CD4-positive, alpha-beta T cell treated with Interleukin-15 for 1 hour (primary cell): Measurements from ENCODE around the gene LKAAEAR1.
A peak's percentile ranks its signal among the peaks of the same experiment; 100 is the strongest.

Experiments
- DNase-seq: peaks from one replicate; pipeline ENCODE4 v3.0.0-alpha.2; 2020

The LKAAEAR1 gene

GRCh38 chr20:64077541-64077875, 6.7 kb downstream of the LKAAEAR1 start:
- DNase-seq: no peak

- peak; percentile 60 for DNase-seq
Measured at GRCh38 chr20:64077094-64077493, 7.1 kb downstream of the LKAAEAR1 start.

- no peak for DNase-seq
Measured at GRCh38 chr20:64076061-64076997, 7.9 kb downstream of the LKAAEAR1 start.

GRCh38 chr20:64075556-64075955, 8.6 kb downstream of the LKAAEAR1 start:
- DNase-seq: no peak

- DNase-seq: no peak
Measured at GRCh38 chr20:64074963-64075362, 9.2 kb downstream of the LKAAEAR1 start.

- DNase-seq: no peak
Measured at GRCh38 chr20:64074184-64074789, 9.9 kb downstream of the LKAAEAR1 start.

GRCh38 chr20:64073476-64074183, 10.6 kb downstream of the LKAAEAR1 start:
- DNase-seq: no peak

- no peak for DNase-seq
Measured at GRCh38 chr20:64072498-64073063, 11.6 kb downstream of the LKAAEAR1 start.

- no peak for DNase-seq
Measured at GRCh38 chr20:64071341-64072332, 12.6 kb downstream of the LKAAEAR1 start.

GRCh38 chr20:64070244-64070993, 13.8 kb downstream of the LKAAEAR1 start:
- no peak for DNase-seq

GRCh38 chr20:64069614-64070243, 14.5 kb downstream of the LKAAEAR1 start:
- no peak for DNase-seq

- DNase-seq: no peak
Measured at GRCh38 chr20:64069209-64069613, 15.0 kb downstream of the LKAAEAR1 start.

- DNase-seq: no peak
Measured at GRCh38 chr20:64068386-64069208, 15.6 kb downstream of the LKAAEAR1 start.

GRCh38 chr20:64067733-64068307, 16.4 kb downstream of the LKAAEAR1 start:
- DNase-seq: no peak

GRCh38 chr20:64067005-64067632, 17.1 kb downstream of the LKAAEAR1 start:
- no peak for DNase-seq

GRCh38 chr20:64065974-64066343, 18.2 kb downstream of the LKAAEAR1 start:
- peak; percentile 77 for DNase-seq

GRCh38 chr20:64065062-64065973, 18.9 kb downstream of the LKAAEAR1 start:
- DNase-seq: no peak

- DNase-seq: no peak
Measured at GRCh38 chr20:64064145-64064698, 20.0 kb downstream of the LKAAEAR1 start.
